HG02623 (cell line): ENCODE data around the gene DOCK2.
"Not testable (repeated sequence)": the region's sequence is repeated elsewhere in the genome, so short reads cannot be mapped to it uniquely, and the experiment has no call there.

Experiments used
- ATAC-seq: cut with Tn5 transposase; IDR thresholded peaks from one replicate; pipeline ENCODE4 v1.9.1; 2021; ENCODE audit warnings: moderate library complexity; ENCODE audit not compliant: unreplicated experiment

The DOCK2 gene

DNA sequence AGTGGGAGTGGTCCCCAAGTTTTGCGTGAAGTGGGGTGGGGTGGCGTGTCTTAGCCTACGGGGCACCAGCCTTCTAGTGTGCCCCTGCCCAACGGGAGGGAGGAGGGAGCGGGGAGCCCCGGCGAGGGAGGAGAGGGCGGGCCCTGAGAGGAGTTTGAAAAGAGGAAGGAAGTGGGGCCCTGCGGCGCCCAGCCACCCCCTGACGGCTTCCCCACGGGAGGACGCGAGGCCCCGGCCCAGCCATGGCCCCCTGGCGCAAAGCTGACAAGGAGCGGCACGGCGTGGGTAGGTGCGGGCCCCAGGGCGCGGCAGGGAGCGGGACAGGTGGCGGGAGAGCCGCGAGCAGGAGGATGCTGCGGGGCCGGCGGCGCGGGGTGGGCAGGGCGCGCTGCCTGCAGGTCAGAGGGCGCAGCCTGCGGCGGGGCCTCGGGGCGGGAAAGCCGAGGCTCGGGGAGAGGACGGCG, at the start of gene DOCK2:
DOCK2 (plus strand) TSS at position 191 of the 464 bp plus-strand sequence; CDS start at position 243, 52 bp downstream.
- peak; percentile 89 for ATAC-seq

GRCh38 chr5:169590602-169591001, 46.5 kb upstream of the DOCK2 start:
- no peak for ATAC-seq

GRCh38 chr5:169591636-169592035, 45.4 kb upstream of the DOCK2 start:
- no peak for ATAC-seq

DNA sequence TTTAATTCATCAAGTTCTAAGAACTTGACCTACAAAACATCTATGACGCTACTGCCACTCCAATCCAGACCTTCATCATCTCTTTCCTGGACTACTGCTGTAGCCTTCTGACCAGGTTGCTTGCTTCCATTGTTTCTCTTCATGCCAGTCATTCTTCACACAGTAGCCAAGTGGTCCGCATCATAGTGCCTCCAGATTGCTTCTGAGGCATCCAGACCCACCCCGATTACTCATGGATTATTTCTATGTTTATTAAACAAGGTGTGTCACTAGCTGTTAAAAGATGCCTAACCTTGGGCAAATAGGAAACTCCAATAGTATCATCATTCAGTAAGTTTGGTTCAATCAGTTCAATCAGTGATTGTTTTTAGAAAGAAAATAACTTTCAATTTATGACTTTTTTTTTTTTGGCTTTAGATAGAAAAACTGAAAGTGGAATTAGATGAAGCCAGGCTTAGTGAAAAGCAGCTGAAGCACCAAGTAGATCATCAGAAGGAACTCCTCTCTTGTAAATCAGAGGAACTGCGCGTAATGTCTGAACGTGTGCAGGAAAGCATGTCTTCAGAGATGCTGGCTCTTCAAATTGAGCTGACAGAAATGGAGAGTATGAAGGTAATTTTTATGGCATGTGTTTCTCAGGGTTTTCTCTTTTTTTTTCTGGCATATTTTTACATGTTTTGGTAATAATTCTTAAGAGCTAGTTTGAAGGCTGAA, 44.0 kb upstream of the DOCK2 start:
- ATAC-seq = no peak

DNA sequence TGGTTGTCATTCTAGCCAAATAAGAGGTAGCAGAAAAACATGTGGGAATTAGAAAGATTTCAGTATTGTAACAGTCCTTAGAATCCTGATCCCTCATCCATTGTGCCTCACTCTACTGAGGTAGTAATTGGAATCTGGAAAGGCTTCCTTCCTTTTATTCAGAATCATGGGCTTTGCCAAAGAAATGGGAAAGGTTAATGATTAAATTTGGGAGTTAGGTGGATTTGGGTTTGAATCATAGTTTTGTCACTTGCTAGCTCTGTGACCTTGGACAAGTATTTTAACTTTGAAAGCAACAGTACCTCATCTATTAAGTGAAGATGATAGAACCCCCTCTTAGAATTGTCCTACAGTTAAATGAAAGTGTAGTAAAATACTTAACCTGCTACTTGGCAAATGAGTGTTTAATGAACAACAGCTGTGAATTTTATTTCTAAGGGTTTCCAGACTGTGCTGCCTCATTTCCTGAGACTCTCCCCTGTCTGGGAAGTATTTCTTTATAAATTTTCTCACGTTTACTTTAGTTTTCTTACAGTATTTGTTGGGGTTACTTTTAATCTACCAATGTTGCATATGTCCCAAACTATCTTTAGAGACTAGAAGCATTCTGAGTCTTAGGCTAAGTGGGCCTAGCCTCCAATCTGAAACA, 41.8 kb upstream of the DOCK2 start:
- ATAC-seq = no peak

- no peak for ATAC-seq
These were observed 37.6 kb upstream of the DOCK2 start for GRCh38 chr5:169599451-169599850.

DNA sequence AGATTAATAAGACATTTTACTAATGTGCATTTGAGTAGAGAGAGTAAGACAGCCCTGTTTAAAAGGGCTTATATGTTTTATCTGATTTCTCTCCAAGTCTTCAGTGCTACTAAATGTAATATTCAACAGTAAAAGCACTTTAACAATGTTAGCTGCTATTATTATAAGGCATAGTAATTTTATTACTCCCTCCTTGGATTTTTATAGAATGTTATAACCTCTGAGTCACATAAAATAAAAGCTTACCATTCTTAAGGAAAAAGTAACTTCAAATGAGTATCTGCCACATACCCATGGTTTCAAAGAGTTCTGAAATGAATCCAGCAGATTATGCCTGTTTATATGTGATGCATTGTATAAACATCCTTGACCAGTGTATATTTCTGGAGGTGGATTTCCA, 34.5 kb upstream of the DOCK2 start:
- no peak for ATAC-seq

DNA sequence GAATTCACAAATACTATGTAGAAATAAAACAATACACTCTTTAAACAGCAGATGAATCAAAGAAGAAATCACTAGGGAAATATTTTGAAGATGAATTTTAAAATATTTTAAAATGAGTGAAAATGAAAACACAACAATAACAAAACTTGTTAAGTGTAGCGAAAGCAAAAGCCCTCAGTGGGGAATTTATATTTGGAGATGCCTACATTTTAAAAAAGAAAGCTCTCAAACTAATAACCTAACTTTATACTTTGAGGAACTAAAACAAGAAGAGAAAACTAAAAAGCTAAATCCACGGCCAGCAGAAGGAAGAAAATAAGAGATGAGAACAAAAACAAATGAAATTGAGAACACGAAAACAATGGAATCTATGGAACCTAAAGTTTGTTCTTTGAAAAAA, 30.8 kb upstream of the DOCK2 start:
- ATAC-seq = peak; percentile 45

DNA sequence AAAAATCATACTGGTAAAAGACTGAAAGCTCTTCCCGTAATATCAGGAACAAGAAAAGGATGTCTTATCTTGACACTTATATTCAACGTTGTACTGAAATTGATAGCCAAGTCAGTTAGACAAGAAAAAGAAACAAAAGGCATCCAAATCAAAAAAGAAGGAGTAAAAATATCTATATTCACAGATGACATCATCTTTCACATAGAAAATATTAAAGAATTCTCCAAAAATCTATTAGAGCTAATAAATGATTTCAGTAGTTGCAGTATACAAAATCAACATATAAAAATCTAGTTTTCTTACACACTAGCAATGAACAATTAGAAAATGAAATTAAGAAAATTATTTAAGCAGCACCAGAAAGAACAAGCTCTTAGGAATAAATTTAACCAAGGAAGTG, 29.2 kb upstream of the DOCK2 start:
- no peak for ATAC-seq

- no peak for ATAC-seq
These were observed 27.4 kb upstream of the DOCK2 start for GRCh38 chr5:169609716-169610115.

DNA sequence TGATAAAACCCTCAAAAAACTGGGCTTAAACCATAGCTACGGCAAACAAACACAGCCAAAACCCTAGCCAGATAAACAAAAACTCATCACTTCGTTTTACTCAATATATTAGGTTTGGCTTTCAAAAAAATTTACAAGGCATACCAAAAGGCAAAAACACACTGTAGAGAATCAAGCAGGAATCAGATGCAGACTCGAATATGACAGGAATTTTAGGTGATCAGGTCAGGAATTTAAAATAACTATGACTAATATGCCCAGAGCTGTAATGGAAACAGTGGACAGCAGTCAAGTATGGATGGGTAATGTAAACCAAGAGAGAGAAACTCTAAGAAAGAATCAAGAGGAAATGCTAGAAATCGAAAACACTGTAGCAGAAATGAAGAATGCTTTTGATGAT, 26.5 kb upstream of the DOCK2 start:
- no peak for ATAC-seq

GRCh38 chr5:169615561-169615960, 21.5 kb upstream of the DOCK2 start:
- no peak for ATAC-seq

DNA sequence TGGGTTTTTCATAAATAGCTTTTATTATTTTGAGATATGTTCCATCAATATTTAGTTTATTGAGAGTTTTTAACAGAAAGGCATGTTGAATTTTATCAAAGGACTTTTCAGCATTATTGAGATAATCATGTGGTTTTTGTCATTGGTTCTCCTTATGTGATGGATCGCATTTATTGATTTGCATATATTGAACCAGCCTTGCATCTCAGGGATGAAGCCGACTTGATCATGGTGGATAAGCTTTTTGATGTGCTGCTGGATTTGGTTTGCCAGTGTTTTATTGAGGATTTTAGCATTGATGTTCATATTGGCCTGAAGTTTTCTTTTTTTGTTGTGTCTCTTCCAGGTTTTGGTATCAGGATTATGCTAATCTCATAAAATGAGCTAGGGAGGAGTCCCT, 12.8 kb upstream of the DOCK2 start:
- not testable (repeated sequence) for ATAC-seq

- ATAC-seq = no peak
These were observed 10.3 kb upstream of the DOCK2 start for GRCh38 chr5:169626779-169627178.

DNA sequence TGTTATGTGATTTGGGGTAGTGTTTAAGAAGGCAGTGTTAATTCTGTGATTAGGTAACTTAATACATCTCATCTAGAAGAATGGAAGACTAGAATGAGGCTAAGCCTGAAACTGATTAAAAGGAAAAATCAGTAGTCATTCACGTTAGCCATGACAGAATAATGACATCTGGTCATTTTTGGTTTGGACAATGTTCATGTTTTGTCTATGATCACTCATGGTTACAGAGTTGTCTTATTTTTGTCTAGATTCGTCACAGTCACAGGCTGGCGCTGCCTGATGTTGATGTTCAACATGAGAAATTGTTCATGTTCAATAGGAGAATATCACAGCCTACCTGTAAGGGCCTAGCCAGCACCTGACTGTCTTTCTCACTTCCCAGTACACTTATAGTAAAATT, 9.5 kb upstream of the DOCK2 start:
- no peak for ATAC-seq

DNA sequence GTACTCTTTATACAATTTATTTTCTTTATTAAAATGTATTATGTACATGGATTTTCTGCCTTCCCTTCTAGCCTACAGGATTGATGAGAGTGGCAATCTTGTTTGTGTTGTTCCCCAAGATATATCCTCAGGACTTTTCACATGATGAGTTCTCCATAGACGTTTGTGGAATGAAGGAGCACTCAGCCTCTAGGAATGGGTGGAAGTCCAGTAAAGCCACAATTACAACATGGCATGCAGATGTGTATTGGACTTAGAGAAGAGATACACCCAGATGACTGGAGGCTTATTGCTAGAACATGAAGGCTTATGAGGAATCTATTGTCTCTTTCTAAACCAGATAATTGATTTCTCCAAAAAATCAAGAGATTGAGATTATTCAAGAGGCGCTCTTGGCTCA, 8.2 kb upstream of the DOCK2 start:
- no peak for ATAC-seq

DNA sequence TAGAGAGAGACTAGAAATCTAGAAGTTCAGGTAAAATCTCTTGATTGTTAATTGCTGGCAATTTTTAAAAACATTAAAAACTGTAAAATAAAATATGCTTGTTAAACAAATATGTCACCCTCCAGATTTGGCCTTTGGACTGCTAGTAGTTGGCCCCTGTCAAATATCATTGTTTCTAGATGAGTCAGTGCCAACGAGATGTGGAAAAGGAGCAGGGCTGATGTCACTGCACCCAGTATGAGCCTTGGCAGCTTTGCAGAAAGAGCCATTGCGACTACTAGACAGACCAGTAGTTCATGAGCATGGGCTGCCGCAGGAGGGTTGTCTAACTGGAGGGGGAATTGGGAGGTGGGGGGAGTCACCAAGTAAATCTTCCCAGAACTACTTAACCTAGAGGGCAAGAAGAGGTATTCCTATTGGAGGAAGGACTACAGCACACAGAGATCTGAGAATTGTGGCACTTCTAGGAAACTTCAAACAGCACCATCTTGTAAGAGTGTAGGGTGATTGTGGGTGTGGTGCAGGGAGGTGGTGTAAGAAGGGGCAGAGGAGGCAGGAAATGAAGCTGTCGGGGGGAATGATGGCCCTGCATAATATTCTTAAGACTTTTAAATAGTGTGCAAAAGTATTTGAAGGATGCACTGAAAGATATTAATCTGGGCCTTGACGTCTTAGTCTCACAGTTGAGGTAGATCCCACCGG, 7.1 kb upstream of the DOCK2 start:
- no peak for ATAC-seq

- ATAC-seq = no peak
These were observed 5.7 kb upstream of the DOCK2 start for GRCh38 chr5:169631360-169631759.

- ATAC-seq = no peak
These were observed 4.1 kb upstream of the DOCK2 start for GRCh38 chr5:169632946-169633345.

- no peak for ATAC-seq
These were observed 2.5 kb upstream of the DOCK2 start for GRCh38 chr5:169634606-169635005.

DNA sequence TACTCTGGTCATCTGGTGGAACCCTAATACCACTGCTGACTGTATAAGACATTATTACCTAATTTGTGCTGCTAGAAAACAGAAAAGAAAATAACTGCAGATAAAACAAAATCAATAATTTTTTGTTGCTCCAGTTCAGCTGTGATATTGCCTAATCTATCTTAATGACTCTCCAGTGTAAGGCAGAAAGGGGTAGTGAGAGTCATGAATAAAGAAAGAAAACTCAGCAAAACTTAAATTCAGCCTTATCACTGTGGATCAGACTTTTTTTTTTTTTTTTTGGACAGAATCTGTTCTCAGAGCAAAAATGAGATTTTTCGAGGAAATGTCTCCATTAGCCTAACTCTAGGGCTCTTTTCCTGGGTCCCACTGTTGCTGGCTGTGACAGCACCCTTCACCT, 1.1 kb upstream of the DOCK2 start:
- no peak for ATAC-seq

GRCh38 chr5:169636477-169637084, 494 bp upstream of the DOCK2 start:
- ATAC-seq = no peak
